Progenitor cell of endocrine pancreas (in vitro differentiated cells): ENCODE measurements around the gene ADGRG7. TPM values are rescaled to one million over a fixed set of nuclear protein-coding genes. Genes with fewer than 3 reads are reported as not detected.

Experiments
- DNase-seq: peaks from one replicate; pipeline ENCODE4 v3.0.0; 2021; ENCODE audit warnings: low spot score; ENCODE audit not compliant: unreplicated experiment
- H3K27ac Mint-ChIP-seq: 2 replicates; pipeline ENCODE4 v1.8.0; 2021; ENCODE audit warnings: mild to moderate bottlenecking, moderate library complexity, mixed read lengths
- H3K27me3 Mint-ChIP-seq: 2 replicates; pipeline ENCODE4 v1.8.0; 2021; ENCODE audit warnings: mixed read lengths
- H3K36me3 Mint-ChIP-seq: 2 replicates; pipeline ENCODE4 v1.8.0; 2022; ENCODE audit warnings: mixed read lengths; ENCODE audit not compliant: insufficient read depth
- H3K4me1 Mint-ChIP-seq: 2 replicates; pipeline ENCODE4 v1.8.0; 2021; ENCODE audit warnings: low read depth, mixed read lengths
- H3K4me3 Mint-ChIP-seq: 2 replicates; pipeline ENCODE4 v1.8.0; 2021; ENCODE audit warnings: low read depth, mild to moderate bottlenecking, moderate library complexity, mixed read lengths
- H3K9me3 Mint-ChIP-seq: 2 replicates; pipeline ENCODE4 v1.8.0; 2021; ENCODE audit warnings: low read depth, mixed read lengths
- CTCF ChIP-seq: fragments of 200-600 bp; sonication (generic); IDR thresholded peaks from one replicate; pipeline ENCODE4 v1.5.0; 2021; ENCODE audit warnings: antibody characterized with exemption, mild to moderate bottlenecking; ENCODE audit not compliant: unreplicated experiment
- total RNA-seq: library from RNA; stranded (reverse); gene quantifications from 2 replicates; pipeline ENCODE4 v1.2.1, GENCODE V29; 2021

ADGRG7 gene
- total RNA-seq, 1 donor from 2014 or later = 1.3 TPM

DNA sequence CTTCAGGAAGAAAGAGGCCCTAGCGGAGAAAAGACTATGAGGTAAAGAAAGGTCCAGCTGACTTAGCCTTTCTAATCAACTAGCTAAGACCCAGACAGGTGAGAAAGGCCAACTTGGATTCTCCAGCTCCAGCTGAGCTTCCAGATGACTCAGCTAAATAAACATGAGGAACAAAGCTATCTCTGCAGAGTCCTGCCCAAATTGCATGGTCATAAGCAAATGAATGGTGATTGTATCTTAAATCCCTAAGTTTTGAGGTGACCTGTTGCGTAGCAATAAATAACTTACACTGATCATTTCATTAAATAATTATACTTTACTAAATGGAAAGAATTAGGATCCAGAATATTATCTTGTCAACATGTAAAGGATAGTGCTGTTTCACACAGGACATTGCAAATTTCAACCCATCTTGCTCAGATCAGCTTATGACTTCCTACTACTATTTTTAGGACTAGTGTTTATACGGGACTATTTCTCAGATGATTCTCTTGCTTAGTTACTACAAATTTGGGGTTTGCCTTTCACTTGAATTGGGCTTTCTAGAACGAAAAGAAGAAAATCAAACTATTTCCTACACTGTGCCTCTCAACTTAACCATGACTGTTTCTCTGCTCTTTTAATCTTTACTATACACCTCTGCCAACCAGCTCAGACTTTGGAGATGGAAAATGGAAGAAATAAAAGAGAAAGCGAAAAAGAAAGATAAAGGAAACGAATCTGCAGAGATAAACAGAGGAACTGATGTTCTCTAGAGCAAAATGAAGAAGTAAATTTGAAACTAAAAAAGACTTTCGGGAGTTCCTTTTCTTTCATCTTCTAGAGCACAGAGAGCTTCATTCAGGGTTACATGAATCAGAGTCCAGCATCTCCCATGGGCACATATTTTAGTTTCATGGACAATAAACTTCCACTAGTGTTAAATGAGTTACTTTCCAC is 6.6 kb upstream of the ADGRG7 start:
- Mint-ChIP-seq H3K4me1 (peaks cover 25% of the 10 kb centered on the region), H3K27ac (peak overlapping the region; percentile 63), H3K36me3 (no peaks in the 10 kb centered on the region), H3K4me3 (no peak overlapping the region), H3K9me3 (peaks cover 17% of the 10 kb centered on the region), H3K27me3 (no peaks in the 10 kb centered on the region)
- TF ChIP-seq CTCF = no peak
- no peak for DNase-seq

DNA sequence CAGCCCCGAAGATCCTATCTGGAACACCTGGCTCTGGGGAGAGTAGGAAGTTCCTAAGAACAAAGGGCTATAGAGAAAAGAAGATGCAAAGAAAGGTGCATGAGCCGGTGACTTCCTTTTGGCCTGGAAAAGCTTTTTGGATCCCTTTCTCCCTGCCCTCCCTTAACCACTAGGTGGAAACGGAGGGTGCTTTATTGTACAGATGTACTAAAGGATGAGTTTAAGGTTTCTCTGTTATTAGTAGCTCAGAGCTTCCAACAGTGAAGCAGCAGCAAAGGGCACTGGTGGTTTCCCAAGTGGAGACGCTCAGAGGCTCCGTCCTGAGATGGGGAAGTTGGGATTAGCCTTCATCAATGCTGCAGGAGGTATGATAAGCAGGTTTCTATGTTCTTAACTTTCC is 5.9 kb upstream of the ADGRG7 start:
- TF ChIP-seq CTCF = peak; percentile 47
- Mint-ChIP-seq H3K9me3 (peaks cover 15% of the 10 kb centered on the region), H3K36me3 (no peaks in the 10 kb centered on the region), H3K4me1 (peaks cover 25% of the 10 kb centered on the region), H3K27ac (no peak overlapping the region), H3K27me3 (no peaks in the 10 kb centered on the region), H3K4me3 (no peak overlapping the region)
- no peak for DNase-seq

- Mint-ChIP-seq H3K4me3 (no peak overlapping the region), H3K9me3 (no peaks in the 10 kb centered on the region), H3K27ac (no peak overlapping the region), H3K27me3 (no peaks in the 10 kb centered on the region), H3K4me1 (peaks cover 27% of the 10 kb centered on the region), H3K36me3 (no peaks in the 10 kb centered on the region)
- no peak for DNase-seq
- TF ChIP-seq CTCF = no peak
These were observed 4.0 kb upstream of the ADGRG7 start for GRCh38 chr3:100605358-100605757.

- Mint-ChIP-seq H3K4me3 (no peak overlapping the region), H3K4me1 (peaks cover 20% of the 10 kb centered on the region), H3K36me3 (no peaks in the 10 kb centered on the region), H3K27me3 (no peaks in the 10 kb centered on the region), H3K27ac (peak overlapping the region; percentile 31), H3K9me3 (no peaks in the 10 kb centered on the region)
- DNase-seq = no peak
- no peak for TF ChIP-seq CTCF
These were observed 2.4 kb upstream of the ADGRG7 start for GRCh38 chr3:100606894-100607512.

- TF ChIP-seq CTCF = no peak
- Mint-ChIP-seq H3K9me3 (peaks cover 3% of the 10 kb centered on the region), H3K4me1 (peaks cover 22% of the 10 kb centered on the region), H3K27ac (no peak overlapping the region), H3K4me3 (no peak overlapping the region), H3K27me3 (no peaks in the 10 kb centered on the region), H3K36me3 (peaks cover 2% of the 10 kb centered on the region)
- DNase-seq = no peak
These were observed 562 bp downstream of the ADGRG7 start for GRCh38 chr3:100609963-100610362.
